NCI-H187 treated with DMSO at 0.1 percent for 48 hours (cell line): ENCODE measurements around the gene HYDIN.
"Not testable (repeated sequence)": the region's sequence is repeated elsewhere in the genome, so short reads cannot be mapped to it uniquely, and the experiment has no call there.

Experiments
- DNase-seq: peaks from one replicate; lab custom pipeline; 2025; lab: John Stamatoyannopoulos, UW

HYDIN gene

DNA sequence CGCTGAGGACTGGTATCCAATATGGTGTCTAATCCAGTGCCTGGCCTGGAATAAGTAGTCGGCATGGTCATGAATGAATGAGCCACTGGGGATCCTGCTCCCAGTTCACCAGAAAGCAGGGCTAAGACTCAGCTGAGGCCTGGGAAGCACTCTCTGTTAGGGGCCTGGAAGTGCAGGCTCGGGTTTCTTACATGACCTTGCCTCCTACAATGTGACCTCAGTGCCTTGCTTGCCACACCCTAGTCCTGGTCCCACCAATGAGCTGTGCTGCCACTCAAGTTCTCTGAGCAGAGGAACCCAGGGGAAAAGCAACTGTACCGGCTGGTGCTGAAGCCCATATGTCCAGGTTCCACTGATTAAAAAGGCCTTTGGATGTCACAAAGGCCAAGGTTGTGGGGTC lies 238.0 kb downstream of the HYDIN start:
- not testable (repeated sequence) for DNase-seq

DNA sequence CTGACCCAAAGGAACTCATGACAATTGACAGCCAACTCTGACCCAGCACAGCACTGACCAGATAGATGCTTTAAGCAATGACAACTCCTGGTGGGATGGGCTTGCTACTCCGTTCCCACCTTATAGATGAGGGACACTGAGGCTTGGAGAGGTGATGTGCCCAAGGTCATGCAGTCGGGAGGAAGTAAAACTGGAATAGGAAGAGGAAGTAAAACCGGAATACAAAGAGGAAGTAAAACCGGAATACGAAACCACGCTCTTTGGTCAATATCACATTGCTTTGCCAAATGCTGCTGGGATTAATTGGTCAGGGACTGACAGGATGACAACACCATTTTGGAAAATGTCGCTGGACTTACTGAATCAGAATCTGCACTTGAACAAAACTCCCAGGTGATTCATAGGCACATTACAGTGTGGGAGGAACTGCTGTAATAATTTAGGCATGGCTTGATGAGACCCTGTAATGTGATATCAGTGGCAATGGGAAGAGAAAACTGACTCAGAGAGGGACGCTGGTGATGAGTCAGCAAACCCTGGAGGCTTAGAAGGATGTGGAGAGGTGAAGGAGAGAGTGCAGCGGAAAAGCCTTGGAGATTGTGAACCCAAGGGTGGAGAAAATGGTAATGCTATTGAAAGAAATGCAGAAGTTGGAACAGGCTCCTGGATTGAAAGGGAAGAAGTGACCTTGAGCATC lies 243.4 kb downstream of the HYDIN start:
- not testable (repeated sequence) for DNase-seq

DNA sequence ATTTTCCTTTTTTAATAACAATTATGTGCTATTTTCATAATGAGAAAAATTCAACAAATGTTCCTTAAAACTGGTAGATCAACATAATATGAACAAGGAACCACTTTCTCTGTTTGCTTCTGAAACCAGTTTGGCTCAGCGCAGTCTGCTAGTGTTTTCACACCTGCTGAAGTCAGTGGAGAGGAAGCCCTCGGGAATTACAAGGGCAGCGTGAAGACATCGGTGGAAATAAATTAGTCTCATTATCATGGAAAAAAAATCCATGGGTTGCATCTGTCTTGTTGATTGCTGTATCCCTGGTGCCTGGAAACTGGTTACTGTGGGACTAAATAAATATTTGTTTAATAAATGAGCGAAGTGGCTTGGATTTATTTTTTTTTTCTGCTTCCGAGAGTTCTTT lies 245.8 kb downstream of the HYDIN start:
- DNase-seq, result not testable (repeated sequence)

DNA sequence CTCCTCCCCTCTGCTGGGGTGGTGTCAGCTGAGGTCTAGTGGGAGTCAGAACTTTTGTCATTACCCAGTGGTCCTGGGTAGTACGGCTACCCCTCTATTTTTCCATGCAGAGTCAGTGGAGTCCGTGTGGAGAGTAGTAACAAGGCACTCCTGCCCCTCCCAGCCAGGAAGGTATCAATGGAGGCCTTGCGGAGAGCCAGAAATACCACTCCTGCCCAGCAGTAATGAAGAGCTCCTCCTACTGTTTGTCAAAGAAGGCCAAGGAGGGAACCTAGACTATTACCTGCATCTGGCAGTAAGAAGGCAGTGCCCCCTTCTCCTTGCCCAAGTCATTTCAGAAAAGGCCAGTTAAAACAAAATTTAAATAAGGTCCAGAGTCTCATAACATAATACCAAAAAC lies 262.2 kb downstream of the HYDIN start:
- not testable (repeated sequence) for DNase-seq

DNA sequence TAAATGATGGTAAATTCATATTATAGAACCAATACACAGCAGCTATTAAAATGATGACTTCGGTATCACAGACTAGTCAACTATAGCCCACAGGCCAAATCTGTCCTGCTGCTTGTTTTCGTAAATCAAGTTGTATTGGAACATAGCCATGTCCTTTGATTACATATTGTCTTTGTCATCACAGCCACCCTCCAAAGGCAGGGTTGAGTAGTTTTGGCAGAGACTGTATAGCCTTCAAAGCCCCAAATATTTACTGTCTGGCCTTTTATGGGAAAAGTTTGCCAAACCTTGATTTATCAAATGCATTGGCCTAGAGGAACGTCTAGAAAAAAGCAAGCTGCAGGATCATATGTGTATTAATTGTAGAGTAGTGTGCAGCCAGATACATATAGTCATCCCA lies 270.4 kb downstream of the HYDIN start:
- not testable (repeated sequence) for DNase-seq

DNA sequence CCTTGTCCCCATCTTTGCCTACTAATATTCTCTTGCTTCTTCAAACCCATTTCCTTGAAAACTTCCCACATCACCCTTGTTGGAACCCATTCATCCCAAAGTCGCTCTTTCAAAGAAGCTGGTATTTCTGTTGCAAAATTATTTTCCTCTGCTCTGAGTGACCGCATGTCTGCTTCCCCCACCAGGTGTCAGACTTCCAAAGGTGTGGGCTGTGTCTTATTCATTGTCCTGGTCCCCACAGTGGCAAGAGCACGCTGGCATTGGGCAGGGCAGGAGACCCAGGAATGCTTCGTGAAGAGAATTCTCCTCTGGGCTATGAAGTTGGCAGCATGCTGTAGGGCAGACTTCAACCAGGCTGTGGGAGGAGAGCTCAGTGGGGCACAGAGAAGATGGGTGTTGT lies 275.6 kb downstream of the HYDIN start:
- not testable (repeated sequence) for DNase-seq

DNA sequence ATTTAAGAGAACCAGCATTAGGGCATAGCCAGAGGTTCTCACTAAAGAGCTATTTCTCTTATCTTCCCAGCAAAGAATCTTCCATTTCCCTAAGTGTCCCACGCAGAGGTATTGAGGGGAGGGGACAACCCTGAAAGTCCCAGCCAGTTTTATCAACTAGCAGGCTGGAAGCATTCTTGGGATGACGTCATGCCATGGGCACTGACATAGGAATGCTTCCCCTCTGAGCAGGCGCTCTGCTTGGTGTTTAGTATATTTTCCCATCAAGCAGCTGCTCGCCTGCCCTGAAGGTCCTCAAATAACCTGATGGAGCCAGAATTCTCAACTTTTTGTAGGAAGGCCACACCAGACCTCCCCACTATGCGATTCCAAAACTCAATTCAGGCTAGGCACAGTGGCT lies 276.7 kb downstream of the HYDIN start:
- DNase-seq, result not testable (repeated sequence)

DNA sequence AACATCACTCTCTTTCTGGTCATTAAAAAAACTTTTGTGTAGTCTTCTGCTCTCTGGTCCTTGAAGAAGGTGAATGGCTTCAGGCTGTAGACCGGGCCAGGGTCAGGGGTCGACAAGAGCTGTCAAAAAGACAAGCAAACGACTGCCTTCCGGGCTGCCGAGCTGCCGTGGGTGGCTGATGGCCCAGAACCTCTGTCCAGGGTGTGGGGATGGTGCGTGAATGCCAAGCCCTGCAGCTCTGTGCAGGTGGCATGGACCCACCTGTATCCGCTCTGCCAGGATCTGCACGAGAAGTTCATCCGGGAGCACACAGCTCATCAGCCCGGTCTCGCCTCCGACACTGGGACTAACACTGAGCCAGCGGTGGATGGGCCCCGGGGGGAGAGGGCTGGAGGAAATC lies 287.0 kb downstream of the HYDIN start:
- not testable (repeated sequence) for DNase-seq

DNA sequence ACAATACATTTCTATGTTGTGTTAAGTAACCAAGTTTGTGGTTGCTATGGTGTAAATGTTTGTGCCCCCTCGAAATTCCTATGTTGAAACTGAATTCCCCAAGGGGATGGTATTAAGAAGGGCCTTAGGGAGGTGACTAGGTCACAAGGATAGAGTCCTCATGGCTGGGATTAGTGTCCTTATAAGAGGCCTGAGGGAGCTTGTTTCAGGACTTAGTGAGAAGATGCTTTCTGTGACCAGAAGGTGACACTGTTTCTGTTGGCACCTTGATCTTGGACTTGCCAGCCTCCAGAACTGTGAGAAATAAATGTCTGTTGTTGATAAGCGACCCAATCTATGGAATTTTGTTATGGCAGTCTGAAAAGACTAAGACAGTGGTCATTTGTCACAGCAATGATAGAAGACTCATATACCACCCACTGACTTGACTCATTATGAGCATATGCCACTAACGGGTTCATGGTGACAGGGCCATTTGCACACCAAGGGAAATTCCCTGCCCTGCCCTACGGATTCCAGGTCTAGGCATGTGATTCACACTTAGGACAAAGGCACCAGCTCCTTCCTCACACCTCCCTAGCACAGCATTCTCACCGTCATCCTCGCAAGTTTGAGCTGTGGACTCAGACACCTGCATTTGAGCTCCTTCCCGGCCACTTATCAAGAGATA lies 290.7 kb downstream of the HYDIN start:
- not testable (repeated sequence) for DNase-seq

DNA sequence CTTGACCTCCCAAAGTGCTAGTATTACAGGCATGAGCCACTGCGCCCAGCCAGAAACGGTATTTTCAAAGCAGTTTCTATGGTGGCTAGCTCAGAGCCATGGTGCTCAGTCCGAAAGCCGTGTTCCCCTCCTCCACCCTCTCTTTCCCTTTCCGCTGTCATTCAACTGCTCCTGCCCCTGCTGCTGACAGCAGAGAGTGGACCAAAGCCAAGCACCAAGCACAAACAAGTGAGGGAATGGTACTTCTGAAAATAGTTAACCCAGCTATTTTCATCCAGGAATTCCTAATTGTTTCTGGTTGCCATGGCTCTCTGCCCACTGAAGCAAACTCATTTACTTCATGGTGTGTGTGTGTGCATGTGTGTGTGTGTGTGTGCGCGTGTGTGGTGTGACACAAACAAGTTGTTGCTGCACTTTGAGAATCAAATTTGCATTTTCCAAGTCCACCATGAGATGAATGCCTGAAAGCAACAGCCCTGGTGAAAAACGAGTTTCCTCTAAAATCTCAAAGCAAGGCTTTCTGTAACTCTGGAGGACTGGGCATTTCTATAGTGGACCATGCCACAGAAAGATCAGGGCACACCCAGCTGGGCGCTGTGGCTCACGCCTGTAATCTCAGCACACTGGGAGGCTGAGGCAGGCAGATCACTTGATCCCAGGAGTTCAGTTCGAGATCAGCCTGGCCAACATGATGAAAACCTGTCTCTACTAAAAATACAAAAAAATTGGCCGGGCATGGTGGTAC lies 293.6 kb downstream of the HYDIN start:
- not testable (repeated sequence) for DNase-seq

DNA sequence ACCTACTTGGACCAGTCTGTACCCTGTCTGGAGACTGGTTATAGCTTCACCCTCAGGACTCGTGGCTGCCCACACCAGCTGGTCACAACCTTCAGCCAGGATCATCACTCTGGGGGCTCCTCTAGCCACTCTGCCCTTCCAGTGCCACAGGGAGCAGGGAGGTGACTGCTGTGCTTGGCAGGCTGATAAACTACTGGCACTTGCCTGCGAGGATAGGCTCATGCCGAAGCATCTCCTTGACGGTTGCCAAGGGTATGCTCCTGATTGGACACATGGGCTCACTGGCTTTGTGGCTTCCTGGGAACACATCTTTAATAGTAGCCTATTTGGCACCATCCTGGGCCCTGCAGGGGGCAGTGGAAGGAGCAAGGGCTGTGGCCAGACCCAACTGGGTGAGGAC lies 295.2 kb downstream of the HYDIN start:
- not testable (repeated sequence) for DNase-seq

DNA sequence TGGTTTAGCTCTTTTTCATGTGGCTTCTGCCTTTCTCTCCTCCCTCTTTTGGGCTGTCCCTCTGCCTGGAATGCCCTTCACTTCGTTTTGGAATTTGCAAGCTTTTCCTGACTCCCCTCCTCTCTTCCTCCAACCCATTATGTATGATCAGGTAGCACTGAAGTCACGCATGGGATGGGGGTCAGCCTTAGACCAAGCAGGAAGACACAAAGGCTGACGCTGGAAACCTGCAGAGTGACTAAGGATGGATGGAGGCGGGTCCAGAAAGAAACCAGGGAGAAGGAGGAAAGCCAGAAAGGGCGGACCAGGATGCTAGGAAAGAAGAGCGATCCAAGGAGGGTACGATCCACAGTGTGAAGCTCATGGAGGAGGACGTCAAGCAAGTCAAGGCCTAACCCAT lies 296.8 kb downstream of the HYDIN start:
- not testable (repeated sequence) for DNase-seq

DNA sequence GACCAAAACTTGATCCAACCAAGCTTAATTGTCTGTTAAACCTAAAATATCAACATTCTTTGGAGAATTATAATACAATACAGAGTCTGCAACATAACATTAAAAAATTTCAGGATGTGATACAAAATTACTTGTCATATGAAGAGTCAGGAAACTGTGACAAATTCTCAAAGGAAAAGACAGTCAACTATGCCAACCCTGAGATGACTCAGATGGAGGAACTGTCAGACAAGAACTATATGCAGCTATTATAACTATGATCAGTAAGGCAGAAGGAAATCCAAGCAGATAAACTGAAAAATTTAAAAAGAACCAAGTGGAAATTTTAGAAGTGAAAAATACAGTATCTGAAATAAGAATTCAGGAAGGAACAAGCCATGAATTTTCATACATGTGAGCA lies 299.8 kb downstream of the HYDIN start:
- DNase-seq, result not testable (repeated sequence)

DNA sequence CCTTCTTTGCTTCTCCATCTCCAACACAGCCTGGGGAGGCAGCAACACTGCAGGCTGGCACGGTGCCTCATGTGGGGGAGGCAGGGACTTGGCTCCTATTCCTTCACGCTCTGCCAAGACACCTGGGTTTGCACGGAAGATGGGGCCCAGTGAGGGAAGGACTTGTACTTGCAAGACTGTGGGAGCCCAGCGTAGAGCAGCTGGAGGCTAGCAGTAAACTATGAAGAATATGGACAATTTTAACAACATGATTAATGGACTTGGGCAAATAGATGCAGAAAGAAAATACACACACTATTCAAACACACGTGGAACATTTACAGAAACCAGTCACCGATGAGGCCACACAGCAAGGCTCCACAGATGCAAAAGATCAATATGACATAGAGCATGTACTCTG lies 308.4 kb downstream of the HYDIN start:
- not testable (repeated sequence) for DNase-seq

DNA sequence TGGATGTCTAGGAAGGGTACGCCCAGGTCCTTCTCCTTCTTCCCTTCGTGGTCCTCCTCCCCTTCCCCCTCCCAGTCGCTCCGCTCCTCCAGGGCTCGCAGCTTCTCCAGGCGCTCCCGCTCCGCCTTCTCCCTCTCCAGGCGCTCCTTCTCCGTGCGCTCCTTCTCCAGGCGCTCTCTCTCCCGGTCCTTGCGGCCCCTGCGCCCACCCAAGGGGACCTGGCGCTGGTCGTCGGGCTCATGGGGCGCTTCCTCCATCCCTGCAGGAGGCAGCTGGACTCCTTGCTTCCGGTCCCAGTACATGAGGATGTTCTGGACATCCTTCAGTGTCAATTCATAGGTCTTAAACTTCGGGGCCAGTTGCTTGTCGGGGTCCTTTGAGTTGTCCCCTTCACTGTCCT lies 309.9 kb downstream of the HYDIN start:
- DNase-seq, result not testable (repeated sequence)

DNA sequence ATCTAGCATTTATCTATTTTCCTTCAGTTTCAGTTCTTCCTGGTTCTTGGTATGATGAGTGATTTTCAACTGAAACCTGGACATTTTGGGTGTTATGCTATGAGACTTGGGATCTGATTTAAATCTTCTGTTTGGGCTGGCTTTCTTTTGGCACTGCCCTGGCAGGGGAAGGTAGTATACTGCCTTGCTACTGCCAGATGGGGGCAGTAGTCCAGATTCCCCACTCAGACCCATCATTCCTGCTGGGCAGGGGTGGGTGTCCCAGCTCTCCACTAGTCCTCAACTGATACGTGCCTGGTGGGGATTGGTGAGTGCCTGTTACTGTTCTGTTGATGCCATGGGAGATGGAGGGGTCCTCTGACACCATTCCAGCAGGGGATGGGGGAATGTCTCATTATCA lies 342.3 kb downstream of the HYDIN start:
- not testable (repeated sequence) for DNase-seq

DNA sequence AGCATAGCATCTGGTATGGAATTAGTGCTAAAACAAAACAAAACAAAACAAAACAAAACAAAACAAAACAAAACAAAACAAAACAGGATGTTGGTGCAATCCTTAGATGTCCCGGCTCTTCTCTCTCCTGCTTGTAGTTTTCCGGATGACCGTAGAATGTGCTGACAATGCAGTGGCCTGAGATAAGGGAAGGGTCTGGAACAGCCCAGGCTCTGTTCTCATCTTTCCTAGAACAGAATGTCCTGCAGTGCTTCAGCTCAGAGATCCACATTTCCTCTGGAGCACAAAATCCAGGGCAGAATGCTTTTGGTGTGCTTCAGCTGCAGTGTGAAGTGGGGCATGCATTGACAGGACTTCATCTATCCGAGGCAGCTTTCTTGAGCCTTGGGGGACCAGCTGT lies 345.9 kb downstream of the HYDIN start:
- DNase-seq, result not testable (repeated sequence)

DNA sequence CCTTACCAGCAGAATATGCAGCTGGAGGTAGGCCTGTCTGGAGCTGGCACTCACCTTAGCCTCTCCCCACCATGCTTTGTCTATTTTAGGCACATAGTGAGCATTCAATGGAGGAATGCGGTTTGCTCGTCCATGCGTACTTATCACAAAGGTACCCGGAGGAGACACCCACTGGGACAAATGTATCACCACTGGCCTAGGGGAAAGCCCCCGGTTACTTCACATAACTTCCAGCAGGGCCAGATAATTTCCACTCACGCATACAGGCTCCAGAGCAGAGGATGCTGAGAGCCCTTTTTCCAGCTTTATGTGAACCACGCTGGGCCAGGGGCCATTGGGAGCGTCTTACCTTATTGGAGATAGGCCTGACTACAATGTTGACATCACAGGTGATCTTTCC lies 348.2 kb downstream of the HYDIN start:
- DNase-seq, result not testable (repeated sequence)

DNA sequence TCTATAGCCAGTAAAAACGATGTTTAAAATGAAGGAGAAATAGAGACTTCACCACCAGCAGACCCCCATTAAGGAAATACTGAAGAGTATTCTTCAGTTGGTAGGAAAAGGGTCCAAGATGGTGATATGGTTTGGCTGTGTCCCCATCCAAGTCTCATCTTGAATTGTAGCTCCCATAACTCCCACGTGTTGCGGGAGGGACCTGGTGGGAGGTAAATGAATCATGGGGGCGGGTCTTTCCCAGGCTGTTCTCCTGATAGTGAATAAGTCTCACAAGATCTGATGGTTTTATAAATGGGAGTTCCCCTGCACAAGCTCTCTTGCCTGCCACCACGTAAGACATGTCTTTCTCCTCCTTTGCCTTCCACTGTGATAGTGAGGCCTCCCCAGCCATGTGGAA lies 352.6 kb downstream of the HYDIN start:
- DNase-seq, result not testable (repeated sequence)

DNA sequence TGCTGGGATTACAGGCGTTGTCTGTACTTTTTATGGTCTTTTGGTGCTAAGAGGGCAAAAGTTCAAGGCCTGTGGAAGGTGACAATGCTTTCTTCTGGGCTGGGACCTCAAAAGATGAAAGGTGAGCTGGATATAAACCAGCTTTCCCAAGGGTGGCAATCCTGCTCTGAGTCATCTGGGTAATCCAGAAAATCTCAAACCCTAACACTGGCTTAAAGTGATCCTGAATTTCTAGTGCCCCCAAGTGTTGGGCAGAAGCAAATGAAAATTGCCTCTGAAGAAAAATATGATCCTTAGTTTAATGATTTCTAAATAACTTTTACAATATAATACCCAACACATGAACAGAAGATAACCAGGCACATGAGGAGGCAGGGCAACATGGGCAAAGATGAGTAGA lies 354.1 kb downstream of the HYDIN start:
- DNase-seq, result not testable (repeated sequence)

DNA sequence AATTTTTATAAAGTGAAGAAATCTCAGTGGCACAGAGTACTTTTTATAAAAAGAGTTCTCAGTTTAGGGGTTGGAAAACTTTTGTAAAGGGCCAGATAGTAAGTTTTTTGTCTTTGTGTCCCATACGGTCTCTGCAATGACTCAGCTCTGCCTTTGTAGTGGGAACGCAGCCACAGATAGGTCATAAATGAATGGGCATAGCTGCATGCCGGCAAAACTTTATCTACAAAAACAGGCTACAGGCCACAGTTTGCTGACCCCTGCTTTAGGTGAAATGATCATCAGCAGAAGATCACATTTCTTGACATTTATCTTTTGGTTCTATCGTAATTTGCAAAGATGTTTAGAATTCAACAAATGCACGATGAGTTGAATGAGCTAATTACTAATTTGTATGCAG lies 365.8 kb downstream of the HYDIN start:
- not testable (repeated sequence) for DNase-seq

DNA sequence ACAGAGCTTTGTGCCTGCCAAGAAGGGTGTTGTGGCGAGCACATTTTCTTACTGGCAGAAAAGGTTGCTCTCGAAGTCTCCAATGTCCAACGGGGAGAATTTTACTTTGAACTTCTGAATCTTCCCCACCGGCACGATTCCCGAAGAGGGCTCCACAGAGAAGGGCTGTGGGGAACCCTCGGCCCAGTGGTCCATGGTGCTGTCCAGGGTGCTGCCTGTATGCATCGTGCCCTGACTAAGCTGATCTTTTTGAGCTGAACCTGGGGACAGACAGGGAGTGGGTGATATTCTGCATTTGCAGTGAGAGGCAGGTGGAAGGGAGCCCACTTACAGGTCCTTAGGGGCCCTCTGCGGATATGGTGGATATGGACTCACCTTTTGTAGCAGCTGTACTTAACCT lies 368.5 kb downstream of the HYDIN start:
- not testable (repeated sequence) for DNase-seq

DNA sequence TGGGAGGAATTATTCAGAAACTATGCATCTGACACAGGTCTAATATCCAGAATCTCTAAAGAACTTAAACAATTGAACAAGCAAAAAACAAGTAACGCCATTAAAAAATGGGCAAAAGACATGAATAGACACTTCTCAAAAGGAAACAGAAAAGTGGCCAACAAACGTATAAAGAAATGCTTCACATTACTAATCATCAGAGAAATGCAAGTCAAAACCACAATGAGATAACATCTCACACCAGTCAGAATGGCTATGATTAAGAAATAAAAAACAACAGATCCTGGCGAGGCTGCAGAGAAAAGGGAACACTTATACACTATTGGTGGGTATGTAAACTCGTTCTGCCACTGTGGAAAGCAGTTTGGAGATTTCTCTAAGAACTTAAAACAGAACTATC lies 379.2 kb downstream of the HYDIN start:
- not testable (repeated sequence) for DNase-seq
